Measurements from ENCODE around the gene ACP3.
A peak's percentile ranks its signal among the peaks of the same experiment; 100 is the strongest.

The ACP3 gene

DNA sequence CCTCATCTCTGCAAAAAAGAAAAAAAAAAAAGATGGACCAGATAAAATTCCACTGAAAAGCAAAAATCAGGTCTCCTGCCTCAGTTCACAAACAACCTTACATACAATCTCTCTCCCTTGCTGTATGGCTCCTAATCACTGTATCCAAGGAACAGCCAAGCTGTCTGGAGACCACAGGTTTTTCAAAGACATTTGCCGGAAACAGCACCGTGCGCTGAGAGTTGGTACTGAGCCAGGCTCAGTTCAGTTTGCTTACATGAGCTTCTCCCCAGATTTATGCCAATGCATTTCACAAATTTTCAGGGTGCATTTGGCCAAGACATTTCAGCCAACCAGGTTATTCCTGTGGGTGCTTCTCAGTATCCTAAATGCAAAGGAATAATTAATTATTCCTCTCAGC, 4.1 kb downstream of the ACP3 start:
- no peak for DNase-seq

DNA sequence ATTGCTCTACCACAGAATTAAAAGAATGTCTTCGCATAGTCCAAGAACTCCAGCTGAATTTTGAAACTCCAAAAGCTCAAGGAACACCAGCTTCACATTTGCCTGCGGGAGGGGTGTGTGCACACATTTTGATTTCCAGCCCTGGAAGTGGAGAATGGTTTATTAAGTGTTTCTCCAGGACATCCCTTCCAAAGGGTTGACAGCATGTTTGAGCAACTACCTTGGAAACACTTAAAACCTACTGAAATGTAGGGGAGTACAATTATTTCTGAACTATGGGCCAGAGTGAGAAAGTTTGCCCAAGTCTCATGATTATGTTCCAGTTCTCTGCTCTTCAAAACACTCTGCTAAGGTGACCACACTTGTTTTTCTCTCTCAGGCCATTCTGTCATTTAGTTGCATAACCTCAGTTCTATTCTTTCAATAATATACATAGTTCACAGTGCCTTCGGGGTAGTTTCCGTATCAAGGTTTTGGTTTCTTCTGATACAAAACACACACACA, 7.9 kb downstream of the ACP3 start:
- no peak for DNase-seq

DNA sequence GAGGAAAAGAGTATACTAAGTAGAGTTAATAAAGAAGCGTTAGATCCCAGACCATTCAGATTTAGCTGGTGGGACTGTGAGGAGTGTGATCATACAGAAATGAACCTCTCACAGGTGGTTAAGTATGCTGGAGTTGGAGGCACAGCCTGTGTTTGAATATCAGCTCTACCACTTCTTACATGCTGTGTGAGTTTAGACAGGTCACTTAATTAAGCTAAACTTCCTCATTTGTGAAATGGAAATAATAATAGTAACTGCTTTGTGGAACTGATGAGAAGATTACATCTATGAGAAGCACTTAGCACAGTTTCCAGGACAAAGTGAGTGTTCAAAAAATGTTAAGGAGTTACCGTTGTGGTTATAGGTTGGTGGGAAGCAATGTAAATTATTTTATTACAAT, 8.4 kb downstream of the ACP3 start:
- no peak for DNase-seq

DNA sequence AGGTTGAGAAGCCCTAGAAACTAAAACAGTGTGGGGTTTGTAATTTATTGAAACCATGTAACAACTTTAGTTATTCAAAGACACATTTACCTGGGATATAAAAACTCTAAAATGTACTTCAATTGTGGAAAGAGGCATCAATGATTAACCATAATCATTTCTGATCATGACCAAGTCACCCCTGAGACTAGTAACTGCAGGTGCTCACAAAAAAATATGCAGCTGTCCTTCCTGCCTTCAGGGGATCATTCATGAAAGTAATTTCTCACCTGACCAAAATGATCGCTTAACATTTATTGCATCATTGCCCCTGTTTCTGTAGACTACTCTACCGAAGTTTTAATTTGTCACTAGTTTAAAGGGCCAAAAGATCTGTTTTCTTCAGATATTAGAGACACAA, 9.0 kb downstream of the ACP3 start:
- DNase-seq = no peak

DNA sequence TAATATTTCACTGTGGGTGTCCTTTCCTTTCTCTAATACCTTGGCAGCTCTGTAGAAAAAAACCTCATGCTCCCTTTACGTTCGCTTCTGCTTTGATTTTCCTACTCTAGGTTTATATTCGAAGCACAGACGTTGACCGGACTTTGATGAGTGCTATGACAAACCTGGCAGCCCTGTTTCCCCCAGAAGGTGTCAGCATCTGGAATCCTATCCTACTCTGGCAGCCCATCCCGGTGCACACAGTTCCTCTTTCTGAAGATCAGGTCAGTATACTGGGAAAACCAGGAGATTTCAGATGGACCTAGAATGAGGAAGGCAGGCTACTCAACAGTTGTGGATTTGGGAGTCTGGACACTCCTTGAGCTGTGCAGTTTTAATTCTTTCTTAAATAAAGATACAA, 14.9 kb downstream of the ACP3 start:
- no peak for DNase-seq

DNA sequence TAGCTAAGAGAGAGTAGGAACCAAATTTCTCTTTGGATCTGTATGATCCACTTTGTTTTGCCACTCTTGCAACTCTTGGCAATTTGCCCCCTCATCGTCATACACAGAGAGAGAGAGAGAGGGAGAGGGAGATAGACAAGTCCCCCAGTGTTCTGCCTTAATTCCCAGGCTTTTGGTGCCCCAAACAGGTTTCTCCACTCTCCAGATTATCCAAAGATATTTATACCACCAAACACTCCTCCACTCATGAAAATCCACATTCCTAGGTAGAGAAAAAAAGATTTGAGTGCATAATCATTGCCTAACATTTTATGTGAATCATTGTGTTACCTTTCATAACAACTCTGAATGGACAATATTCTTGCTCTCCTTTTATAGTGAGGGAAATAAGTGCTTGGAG, 15.3 kb downstream of the ACP3 start:
- no peak for DNase-seq

DNA sequence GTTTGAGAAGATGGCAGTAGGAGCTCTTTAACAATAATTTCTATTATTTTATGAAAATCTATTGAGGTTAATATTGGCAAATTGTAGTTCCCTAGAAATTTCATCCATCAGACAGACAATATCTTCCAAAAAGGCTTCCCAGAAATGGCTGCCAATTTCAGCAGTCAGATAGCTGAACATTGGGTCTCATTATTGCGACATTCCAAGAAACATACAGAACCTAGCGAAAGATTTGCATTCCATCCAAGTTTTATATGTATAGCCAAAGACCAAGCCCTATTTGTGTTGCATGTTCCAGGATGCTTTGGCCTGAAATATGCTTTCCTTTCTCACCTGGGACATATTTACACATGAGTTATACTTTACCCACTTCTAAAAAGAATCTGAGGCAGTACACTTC, 24.5 kb downstream of the ACP3 start:
- no peak for DNase-seq

DNA sequence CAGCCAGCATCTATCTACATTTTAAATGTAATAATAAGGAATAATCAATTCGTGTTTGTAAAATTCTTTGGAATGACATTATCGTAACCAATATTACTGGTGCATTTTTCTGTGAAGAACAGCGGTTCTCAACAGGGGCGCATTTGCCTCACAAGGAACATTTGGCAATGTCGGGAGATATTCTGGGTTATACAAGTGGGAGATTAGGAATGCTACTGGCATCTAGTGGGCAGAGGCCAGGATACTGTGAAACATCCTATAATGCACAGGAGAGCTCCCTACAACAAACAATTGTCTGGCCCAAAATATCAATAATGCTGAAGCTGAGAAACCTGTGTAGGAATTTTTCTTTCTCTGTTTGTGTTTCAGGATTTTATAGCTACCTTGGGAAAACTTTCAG, 25.0 kb downstream of the ACP3 start:
- DNase-seq = no peak

DNA sequence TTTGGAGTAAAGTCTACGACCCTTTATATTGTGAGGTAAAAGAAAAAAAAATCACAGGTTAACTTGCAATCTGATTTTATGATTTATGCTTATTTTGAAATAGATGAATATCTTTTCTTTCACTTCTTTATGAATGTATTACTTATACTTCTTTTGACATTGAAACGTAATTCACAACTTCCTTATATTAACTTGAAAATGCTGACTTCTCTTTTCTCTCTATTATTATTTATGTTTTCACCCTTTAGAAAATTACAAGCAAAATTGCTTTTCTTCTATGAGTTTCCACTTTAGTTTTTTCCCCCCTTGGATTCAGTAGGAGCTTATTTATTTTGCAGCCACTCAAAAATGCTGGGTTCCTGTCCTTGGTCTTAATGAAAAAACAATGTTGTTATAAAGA, 25.4 kb downstream of the ACP3 start:
- no peak for DNase-seq

DNA sequence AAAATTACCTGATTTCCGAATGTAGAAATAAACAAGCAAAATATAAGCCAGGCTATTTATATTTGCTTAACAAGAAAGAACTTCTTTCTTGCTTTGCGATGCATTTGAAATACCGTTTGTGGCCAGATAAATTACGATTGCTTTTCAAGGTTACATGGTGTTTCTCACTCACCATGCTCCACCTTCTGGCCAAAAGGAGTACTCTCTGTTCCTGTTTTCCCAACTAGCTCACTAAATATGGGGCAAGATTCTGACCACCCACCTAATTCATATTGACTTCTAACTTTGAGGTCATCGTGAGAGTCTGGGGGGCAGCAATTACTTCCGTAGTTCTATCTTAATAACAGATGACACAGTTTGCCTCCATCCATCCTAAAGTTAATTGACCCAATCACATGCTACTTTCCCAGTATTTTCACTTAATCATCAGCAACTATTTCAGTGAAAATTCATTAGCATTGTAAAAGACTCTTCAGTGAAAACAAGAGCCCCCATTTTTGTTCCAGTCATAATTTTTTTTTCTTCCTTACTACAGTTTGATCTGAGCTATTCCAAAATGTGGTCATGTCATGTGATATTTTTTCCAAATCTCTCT, 25.9 kb downstream of the ACP3 start:
- DNase-seq = peak; percentile 55

DNA sequence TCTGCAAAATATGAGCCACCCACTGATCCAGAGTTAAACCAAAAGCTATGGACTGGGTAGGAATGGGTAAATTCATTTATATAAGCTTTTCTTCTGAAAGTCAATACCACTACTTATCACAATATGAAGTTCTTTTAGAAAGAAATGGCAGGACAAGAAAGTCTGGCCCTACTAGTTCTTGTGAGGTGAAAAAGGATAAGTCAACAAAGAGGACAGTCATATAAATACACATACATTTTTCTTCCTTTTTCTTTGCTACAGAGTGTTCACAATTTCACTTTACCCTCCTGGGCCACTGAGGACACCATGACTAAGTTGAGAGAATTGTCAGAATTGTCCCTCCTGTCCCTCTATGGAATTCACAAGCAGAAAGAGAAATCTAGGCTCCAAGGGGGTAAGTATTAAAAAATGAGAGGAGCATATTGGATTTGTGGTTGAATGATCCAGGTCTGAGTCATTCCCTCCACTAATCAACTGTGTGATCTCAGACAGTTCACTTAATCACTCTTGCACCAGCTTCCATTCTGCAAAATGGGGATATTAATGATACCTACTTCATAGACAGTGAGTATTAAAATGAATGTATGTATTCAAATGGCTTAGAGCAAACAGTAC, 27.6 kb downstream of the ACP3 start:
- DNase-seq = no peak

DNA sequence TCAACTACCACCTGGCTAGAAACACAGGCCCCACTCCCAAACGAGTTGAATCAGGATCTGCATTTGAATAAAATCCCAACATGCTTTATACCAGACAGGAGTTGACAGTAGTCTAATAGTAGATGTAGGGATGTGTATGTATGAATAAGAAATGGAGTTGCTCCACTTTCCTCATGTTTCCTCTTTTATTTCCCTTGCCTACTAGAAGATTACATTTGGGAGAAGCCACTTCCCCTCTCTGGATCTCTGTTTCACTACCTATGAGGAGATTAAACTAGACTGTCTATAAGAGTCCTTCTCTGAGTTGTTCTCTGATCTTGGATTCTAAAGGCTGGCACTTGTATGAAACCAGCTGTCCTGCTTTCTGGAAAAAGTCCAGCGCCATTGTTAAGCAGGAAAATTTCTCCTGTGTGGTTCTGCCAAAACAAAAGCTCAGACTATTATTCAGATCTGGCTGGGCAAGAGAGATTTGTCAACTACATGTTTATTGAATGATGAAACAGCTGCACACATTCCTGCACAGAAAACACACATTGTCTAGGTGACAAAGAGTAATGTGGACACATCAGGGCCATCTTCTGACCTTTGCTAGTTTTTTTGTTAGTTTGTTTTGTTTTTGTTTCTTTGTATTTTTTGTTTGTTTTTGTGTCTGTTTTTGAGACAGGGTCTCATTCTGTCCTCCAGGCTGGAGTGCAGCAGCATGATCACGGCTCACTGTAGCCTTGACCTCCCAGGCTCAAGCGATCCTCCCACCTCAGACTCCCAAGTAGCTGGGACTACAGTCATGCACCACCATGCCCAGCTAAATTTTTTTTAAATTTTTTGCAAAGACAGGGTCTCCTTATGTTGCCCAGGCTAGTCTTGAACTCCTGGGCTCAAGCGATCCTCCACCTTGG, 29.9 kb downstream of the ACP3 start:
- DNase-seq = no peak

DNA sequence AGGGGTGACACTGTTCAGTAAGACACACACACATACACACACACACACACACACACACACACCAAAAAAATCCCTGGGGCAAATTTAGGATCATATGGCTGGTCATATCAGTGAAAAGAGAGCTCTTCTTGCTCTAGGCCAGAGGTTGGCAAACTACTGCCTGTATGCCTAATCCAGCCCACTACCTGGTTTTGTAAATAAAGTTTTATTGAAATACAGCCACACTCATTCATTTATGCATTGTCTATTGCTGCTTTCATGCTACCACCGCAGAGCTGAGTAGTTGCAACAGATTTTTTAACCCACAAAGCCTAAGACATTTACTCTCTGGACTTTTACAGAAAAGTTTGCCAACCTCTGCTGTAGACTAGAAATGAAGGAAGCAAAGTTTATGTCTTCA, 30.6 kb downstream of the ACP3 start:
- DNase-seq = no peak

DNA sequence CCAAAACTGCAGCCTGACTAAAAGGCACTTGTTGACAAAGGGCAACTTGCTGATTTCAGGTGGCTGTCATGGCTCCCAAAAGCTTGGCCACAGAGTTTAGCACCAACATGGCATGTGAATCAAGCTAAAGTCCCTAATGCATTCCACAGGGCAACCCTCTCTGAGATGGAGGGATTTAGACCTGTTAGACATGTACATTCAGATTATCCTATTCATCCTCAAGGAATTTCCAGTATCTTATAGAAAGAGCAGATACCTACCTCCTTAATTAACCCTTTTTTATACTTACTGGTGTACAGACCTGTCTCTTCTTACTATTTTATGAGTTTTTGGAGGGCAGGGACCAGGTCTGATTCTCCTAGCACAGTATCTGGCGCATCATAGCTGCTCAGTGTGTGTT, 31.3 kb downstream of the ACP3 start:
- DNase-seq = no peak

DNA sequence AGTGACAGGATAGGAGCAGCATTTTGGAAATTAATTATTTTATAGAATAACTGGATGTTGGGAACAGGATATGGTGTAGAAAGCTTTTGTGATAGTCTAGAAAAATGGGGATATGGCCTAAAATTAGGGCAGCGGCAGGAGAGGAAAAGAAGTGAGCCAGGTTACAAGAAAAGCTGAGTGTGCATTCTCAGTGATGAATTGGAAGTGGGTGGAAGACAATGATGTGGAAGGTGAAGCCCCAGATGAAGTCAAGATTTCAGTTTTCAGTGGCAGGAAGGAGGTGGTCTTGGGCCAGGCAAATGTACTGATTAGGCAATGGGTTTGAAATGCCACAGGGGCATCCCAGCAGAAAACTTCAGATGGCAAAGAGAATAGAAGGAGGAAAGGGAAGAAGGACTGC, 33.6 kb downstream of the ACP3 start:
- no peak for DNase-seq

DNA sequence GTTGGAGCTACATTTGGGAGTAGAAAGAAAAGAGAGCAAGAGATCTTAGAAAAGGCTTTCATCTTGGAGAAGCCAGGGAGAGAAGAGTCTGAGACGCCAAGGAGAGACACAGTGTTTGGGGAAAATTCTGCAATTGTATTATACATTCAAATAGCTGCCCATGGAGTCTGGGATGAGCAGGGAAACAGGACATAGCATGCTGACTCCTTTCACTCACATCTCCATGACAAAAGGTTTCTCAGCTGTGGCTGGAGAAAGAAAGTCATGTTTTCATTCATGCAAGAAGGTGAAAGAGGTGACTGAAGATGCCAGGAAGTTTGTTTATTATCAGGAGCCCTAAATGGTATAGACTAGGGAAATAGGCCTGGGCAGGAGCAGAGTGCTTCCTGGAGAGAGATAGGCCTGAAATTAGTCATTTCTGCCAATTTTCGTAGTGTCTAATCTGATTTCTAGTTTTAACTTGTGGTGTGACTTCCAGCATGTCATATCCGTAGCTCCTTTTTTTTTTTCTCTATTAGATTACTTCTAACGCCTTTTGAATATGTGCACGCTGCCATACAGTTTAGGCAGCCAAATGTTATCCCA, 34.1 kb downstream of the ACP3 start:
- peak; percentile 54 for DNase-seq

DNA sequence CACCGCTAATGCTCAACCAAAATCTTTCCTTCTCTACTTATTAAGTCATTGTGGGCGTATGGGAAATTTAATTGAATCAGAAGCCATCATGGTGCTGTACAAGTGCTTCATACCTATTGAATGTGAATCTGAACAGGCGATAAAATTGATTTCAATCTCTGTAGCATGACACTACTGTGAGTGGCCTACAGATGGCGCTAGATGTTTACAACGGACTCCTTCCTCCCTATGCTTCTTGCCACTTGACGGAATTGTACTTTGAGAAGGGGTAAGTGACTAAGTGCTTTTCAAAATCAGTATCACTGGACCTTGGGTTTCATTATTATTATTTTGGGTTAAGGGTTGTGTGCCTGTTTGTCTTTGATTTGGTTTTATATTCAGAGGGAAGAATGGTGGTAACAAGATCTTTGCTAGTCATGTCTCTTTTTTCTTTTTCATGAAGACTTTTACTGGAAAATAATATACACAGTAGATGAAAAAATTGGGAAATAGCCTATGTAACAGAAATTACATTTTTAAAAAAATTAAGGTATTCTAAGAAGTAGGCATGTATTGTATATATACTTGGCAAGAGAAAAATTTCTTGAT, 35.4 kb downstream of the ACP3 start:
- DNase-seq = peak; percentile 81

DNA sequence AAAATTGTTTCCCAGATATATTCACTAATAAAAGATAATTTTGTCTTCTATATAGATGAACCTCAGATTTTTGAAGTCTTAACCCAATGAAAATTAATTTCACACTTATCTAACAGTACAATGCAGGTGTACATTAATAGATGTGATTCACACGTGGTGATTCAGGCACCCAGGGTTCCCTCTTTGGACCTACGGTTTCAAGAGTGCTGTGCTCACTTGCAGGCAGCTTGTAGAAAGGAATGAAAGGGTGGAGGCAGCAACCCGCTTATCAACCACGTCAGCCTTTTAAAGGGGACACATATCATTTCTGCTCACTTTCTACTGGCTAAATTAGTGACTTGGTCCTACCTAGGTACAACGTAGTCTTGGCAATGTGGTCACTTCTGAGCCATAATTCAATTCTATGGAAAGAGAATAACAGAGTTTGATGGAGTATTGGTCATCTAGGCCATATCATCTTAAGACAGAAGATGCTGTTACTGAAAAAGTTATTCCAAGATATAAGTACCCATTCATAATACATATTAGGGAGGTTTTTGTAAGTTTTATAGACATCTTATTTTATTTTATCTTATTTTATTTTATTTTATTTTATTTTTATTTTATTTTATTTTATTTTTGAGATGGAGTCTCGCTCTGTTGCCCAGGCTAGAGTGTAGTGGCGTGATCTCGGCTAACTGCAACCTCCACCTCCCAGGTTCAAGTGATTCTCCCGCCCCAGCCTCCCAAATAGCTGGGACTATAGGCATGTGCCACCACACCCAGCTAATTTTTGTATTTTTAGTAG, 37.9 kb downstream of the ACP3 start:
- no peak for DNase-seq

DNA sequence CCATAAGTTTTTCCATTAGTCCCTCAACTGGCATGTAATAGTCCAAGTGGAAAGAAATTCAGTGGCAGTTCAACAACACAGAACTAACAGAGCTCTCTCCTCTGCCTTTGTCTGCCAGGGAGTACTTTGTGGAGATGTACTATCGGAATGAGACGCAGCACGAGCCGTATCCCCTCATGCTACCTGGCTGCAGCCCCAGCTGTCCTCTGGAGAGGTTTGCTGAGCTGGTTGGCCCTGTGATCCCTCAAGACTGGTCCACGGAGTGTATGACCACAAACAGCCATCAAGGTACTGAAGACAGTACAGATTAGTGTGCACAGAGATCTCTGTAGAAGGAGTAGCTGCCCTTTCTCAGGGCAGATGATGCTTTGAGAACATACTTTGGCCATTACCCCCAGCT, 39.4 kb downstream of the ACP3 start:
- DNase-seq = no peak

DNA sequence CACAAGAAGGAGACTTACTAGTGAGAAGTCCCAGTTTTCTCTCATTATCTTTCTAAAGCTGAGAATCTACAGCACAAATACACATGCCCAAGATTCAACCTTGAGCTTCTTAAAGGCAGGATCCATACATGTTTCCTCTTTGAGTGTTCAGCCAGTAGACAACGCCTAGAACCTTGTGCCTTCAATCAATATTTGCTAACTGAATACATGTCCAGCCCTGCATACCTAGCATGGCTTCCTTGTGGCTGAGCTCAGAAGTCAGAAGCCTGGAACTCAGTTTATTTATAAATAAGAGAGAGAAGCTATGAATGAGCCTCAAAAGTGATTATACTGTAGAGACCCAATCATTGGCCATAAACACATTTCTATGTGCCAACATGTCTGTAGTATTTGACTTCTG, 43.5 kb downstream of the ACP3 start:
- no peak for DNase-seq

DNA sequence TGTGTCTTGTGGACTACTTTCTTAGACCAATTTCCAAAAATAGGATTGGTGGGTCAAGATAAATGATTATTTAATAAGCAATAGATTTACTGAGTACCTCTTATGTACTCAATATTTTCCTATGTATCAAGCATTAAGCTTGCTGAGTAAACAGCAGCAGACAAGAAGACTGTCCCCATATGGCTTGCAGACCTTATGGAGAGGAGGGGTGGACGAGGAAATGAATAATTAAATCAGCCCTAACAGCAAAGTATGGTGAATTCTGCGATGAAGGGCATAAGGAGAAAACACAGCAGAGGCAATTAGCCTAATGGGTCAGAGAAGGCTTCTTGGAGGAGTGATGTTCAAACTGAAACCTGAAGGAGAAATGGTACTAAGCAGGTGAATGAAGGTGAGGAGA, 45.1 kb downstream of the ACP3 start:
- DNase-seq = no peak

DNA sequence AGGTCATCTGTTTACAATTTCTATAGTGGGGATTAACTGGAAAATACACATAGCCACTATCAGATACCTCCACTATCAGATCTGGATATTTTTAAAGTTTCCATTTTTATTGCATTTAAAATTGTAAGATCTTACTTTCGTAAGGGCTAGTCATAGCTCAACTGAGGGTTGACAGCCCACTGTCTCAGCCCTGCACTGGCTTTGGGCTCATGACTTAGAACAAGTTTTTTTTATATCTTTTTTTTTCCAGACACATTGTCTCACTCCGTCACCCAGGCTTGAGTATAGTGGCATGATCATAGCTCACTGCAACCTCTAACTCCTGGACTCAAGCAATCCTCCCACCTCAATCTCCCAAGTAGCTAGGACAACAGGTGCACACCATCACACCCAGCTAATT, 51.3 kb downstream of the ACP3 start:
- no peak for DNase-seq

DNA sequence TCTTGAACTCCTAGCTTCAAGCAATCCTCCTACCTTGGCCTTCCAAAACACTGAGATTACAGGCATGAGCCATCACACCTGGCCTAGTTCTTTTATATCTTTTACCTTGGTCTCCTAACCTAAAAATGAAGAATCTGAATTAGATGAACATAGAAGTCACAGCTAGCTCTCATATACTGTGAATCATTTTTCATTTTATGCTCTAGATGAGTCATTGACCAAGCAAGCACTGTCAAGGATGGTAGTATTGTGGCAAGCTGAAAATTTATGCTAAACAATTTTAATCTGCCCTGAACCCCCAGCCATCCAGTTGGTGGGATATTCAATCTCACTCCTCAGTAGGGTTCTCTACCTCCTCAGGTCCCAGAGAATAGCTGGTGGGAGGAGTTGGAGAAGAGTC, 51.8 kb downstream of the ACP3 start:
- DNase-seq = no peak
